GM13976 (cell line): ENCODE data around the gene DLX4.

Source experiments
- DNase-seq: peaks from one replicate; pipeline ENCODE4 v3.0.0; 2012; ENCODE audit warnings: low spot score
- CTCF ChIP-seq: IDR thresholded peaks from 2 replicates; pipeline ENCODE4 v1.5.1; 2012; ENCODE audit warnings: borderline replicate concordance, mild to moderate bottlenecking; ENCODE audit not compliant: insufficient read depth; ENCODE audit errors: extremely low read depth, missing control alignments, control extremely low read depth
- in situ Hi-C: fragments of 300-500 bp; cut with MboI; formaldehyde crosslinking; loops from one replicate; pipeline ENCODE4 v1.12.0; 2022; ENCODE audit warnings: low sequenced_read_pairs, mixed read lengths, inconsistent platforms; ENCODE audit not compliant: unreplicated experiment

Gene DLX4

GRCh38 chr17:49976828-49977202, 7.8 kb downstream of the DLX4 start:
- TF ChIP-seq CTCF: no peak
- in situ Hi-C loops: no loop called here
- DNase-seq: no peak

GRCh38 chr17:49977463-49978389, 8.7 kb downstream of the DLX4 start:
- no peak for TF ChIP-seq CTCF
- in situ Hi-C loops: no loop called here
- no peak for DNase-seq

- no peak for DNase-seq
- in situ Hi-C loops: no loop called here
- TF ChIP-seq CTCF: no peak
Measured at GRCh38 chr17:49978501-49978900, 9.5 kb downstream of the DLX4 start.

- DNase-seq: no peak
- TF ChIP-seq CTCF: no peak
- in situ Hi-C loops: no loop called here
Measured at GRCh38 chr17:49979748-49980479, 10.9 kb downstream of the DLX4 start.

- in situ Hi-C loops: no loop called here
- no peak for DNase-seq
Measured at GRCh38 chr17:49980703-49981197, 11.8 kb downstream of the DLX4 start.

More at GRCh38 chr17:49980703-49981197, 11.8 kb downstream of the DLX4 start:
- no peak for TF ChIP-seq CTCF
